A549 (cell line): ENCODE data around the gene CCR8.
"Not testable (repeated sequence)": the region's sequence is repeated elsewhere in the genome, so short reads cannot be mapped to it uniquely, and the experiment has no call there.

ENCODE experiments used
- CTCF ChIP-seq: fragments of >200 bp; sonication (Bioruptor Twin); formaldehyde crosslinking; IDR thresholded peaks from 3 replicates; pipeline ENCODE4 v1.5.1; 2016
- EHMT2 ChIP-seq: fragments of 200-600 bp; sonication (generic); IDR thresholded peaks from 2 replicates; pipeline ENCODE4 v1.6.1; 2016; ENCODE audit warnings: antibody characterized with exemption, low read depth, mild to moderate bottlenecking, moderate library complexity
- HEYL ChIP-seq: fragments of 250-450 bp; sonication (Bioruptor Pico); IDR thresholded peaks from 2 replicates; pipeline ENCODE4 v1.8.0; 2021; ENCODE audit warnings: mild to moderate bottlenecking, moderate library complexity
- HMGXB4 ChIP-seq: fragments of 250-450 bp; sonication (Bioruptor Pico); IDR thresholded peaks from 2 replicates; pipeline ENCODE4 v1.5.0; 2021; ENCODE audit warnings: mild to moderate bottlenecking, moderate library complexity, borderline replicate concordance
- JUN ChIP-seq, 2 experiments: fragments of >200 bp; sonication (Bioruptor Twin); formaldehyde crosslinking; IDR thresholded peaks; 2 replicates in 1 of 2; 3 replicates in 1 of 2; pipeline ENCODE4 v1.6.1; 2016 to 2017
- MAX ChIP-seq: IDR thresholded peaks from 2 replicates; pipeline ENCODE4 v1.6.1; 2012
- MYC ChIP-seq: IDR thresholded peaks from 2 replicates; pipeline ENCODE4 v1.6.1; 2012; ENCODE audit warnings: mild to moderate bottlenecking, inconsistent platforms, low read length, improper control_type of control experiment, borderline replicate concordance
- RFX5 ChIP-seq: fragments of 450-650 bp; IDR thresholded peaks from 2 replicates; pipeline ENCODE4 v1.7.1; 2014; ENCODE audit warnings: antibody characterized with exemption, mild to moderate bottlenecking, moderate library complexity
- ZSCAN20 ChIP-seq: fragments of 250-450 bp; sonication (Bioruptor Pico); IDR thresholded peaks from 2 replicates; pipeline ENCODE4 v1.8.0; 2022; ENCODE audit warnings: mild to moderate bottlenecking, moderate library complexity

GRCh38 chr3:39351134-39351533, 21.6 kb downstream of the CCR8 start:
- TF ChIP-seq CTCF; JUN (IDR thresholded peaks at IDR 0.05); RFX5; ZSCAN20 (CRISPR knock-in tag); EHMT2; MAX; MYC; HEYL (CRISPR knock-in tag); HMGXB4: not testable (repeated sequence)
